ENCODE measurements around the gene NDUFA6. TPM values are rescaled to one million over a fixed set of nuclear protein-coding genes. Genes with fewer than 3 reads are reported as not detected.

Gene NDUFA6
- total RNA-seq, 1 experiment from 2014 or later = 80.5 TPM

DNA sequence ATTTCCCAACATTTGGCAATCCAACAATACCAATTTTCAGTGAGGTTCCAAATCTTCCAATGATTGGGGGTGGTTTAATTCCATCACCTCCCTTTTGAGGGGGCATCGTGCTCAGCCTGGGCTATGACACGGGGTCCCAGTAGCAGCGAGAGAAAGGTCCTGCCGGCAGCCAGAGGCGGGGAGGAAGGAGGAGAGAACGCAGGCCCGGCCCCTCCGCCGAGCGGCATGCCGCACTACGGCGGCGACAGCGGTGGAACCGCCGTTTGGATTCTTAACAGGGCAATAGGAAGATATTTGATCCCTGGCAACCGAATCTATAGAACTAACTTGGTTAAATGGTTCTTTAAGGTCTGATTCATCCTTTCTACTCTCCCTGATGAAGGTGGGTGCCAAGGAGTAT lies 18.3 kb upstream of the NDUFA6 start:
- Histone ChIP-seq H3K27ac (ENCODE audit: low read depth, low read length) (no peak overlapping the region), H3K9me2 (ENCODE audit: insufficient read depth) (no peaks in the 10 kb centered on the region), H3K4me3 (replicated peaks in 1 of 2; ENCODE audit: low read depth in 1 of 2, low read length in 2 of 2) (no peak overlapping the region), H3K4me2 (ENCODE audit: low read length) (no peak overlapping the region), H3K4me1 (ENCODE audit: control insufficient read depth in 1 of 2, insufficient read depth in 2 of 2, low read length in 2 of 2) (no peaks in the 10 kb centered on the region), H4K20me1 (ENCODE audit: insufficient read depth) (no peaks in the 10 kb centered on the region), H3K79me2 (ENCODE audit: insufficient read depth, low read length) (no peaks in the 10 kb centered on the region), H3K9me3 (ENCODE audit: control insufficient read depth in 1 of 2, insufficient read depth in 1 of 2, low read depth in 1 of 2, low read length in 2 of 2) (peaks cover 12 to 13% of the 10 kb centered on the region in 2 experiments; a peak in 2 of 4 replicates), H3K27me3 (ENCODE audit: insufficient read depth, low read length) (no peaks in the 10 kb centered on the region), H2AFZ (ENCODE audit: low read depth, low read length, poor library complexity, severe bottlenecking) (no peak overlapping the region), H3K36me3 (ENCODE audit: control insufficient read depth in 1 of 2, insufficient read depth in 2 of 2, low read length in 2 of 2) (no peaks in the 10 kb centered on the region), H3K9ac (ENCODE audit: low read length) (no peak overlapping the region)
- CTCF ChIA-PET = no interaction called here
- ATAC-seq = no peak
- intact Hi-C loops (cut with micrococcal nuclease) = no loop called here
- TF ChIP-seq, protein P1, sequence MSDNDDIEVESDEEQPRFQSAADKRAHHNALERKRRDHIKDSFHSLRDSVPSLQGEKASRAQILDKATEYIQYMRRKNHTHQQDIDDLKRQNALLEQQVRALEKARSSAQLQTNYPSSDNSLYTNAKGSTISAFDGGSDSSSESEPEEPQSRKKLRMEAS (IDR thresholded peaks at IDR 0.05) = no peak
- no peak for TF ChIP-seq SP1 (IDR thresholded peaks at IDR 0.05; ENCODE audit: low read depth)
- TF ChIP-seq, protein P2, sequence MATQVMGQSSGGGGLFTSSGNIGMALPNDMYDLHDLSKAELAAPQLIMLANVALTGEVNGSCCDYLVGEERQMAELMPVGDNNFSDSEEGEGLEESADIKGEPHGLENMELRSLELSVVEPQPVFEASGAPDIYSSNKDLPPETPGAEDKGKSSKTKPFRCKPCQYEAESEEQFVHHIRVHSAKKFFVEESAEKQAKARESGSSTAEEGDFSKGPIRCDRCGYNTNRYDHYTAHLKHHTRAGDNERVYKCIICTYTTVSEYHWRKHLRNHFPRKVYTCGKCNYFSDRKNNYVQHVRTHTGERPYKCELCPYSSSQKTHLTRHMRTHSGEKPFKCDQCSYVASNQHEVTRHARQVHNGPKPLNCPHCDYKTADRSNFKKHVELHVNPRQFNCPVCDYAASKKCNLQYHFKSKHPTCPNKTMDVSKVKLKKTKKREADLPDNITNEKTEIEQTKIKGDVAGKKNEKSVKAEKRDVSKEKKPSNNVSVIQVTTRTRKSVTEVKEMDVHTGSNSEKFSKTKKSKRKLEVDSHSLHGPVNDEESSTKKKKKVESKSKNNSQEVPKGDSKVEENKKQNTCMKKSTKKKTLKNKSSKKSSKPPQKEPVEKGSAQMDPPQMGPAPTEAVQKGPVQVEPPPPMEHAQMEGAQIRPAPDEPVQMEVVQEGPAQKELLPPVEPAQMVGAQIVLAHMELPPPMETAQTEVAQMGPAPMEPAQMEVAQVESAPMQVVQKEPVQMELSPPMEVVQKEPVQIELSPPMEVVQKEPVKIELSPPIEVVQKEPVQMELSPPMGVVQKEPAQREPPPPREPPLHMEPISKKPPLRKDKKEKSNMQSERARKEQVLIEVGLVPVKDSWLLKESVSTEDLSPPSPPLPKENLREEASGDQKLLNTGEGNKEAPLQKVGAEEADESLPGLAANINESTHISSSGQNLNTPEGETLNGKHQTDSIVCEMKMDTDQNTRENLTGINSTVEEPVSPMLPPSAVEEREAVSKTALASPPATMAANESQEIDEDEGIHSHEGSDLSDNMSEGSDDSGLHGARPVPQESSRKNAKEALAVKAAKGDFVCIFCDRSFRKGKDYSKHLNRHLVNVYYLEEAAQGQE (IDR thresholded peaks at IDR 0.05; ENCODE audit: low read depth) = no peak
- TF ChIP-seq EZH2phosphoT487 (IDR thresholded peaks at IDR 0.05; ENCODE audit: borderline replicate concordance) = no peak
- no peak for TF ChIP-seq RAD21 (IDR thresholded peaks at IDR 0.05; ENCODE audit: low read depth)
- no peak for TF ChIP-seq ZFX (IDR thresholded peaks at IDR 0.05)
- TF ChIP-seq, protein P3, sequence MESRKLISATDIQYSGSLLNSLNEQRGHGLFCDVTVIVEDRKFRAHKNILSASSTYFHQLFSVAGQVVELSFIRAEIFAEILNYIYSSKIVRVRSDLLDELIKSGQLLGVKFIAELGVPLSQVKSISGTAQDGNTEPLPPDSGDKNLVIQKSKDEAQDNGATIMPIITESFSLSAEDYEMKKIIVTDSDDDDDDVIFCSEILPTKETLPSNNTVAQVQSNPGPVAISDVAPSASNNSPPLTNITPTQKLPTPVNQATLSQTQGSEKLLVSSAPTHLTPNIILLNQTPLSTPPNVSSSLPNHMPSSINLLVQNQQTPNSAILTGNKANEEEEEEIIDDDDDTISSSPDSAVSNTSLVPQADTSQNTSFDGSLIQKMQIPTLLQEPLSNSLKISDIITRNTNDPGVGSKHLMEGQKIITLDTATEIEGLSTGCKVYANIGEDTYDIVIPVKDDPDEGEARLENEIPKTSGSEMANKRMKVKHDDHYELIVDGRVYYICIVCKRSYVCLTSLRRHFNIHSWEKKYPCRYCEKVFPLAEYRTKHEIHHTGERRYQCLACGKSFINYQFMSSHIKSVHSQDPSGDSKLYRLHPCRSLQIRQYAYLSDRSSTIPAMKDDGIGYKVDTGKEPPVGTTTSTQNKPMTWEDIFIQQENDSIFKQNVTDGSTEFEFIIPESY (IDR thresholded peaks at IDR 0.05; ENCODE audit: extremely low read depth, insufficient replicate concordance, low read length) = no peak
- TF ChIP-seq TCF7L2 (IDR thresholded peaks at IDR 0.05; ENCODE audit: borderline replicate concordance, extremely low read depth, insufficient read depth, insufficient read length) = no peak
- no peak for TF ChIP-seq FOSL1 (IDR thresholded peaks at IDR 0.05; ENCODE audit: low read depth)
- no peak for TF ChIP-seq POLR2AphosphoS5 (IDR thresholded peaks at IDR 0.05; ENCODE audit: low read depth, low read length)
- TF ChIP-seq ZNF274 (IDR thresholded peaks at IDR 0.05; ENCODE audit: low read depth, low read length) = no peak
- TF ChIP-seq, protein P4, sequence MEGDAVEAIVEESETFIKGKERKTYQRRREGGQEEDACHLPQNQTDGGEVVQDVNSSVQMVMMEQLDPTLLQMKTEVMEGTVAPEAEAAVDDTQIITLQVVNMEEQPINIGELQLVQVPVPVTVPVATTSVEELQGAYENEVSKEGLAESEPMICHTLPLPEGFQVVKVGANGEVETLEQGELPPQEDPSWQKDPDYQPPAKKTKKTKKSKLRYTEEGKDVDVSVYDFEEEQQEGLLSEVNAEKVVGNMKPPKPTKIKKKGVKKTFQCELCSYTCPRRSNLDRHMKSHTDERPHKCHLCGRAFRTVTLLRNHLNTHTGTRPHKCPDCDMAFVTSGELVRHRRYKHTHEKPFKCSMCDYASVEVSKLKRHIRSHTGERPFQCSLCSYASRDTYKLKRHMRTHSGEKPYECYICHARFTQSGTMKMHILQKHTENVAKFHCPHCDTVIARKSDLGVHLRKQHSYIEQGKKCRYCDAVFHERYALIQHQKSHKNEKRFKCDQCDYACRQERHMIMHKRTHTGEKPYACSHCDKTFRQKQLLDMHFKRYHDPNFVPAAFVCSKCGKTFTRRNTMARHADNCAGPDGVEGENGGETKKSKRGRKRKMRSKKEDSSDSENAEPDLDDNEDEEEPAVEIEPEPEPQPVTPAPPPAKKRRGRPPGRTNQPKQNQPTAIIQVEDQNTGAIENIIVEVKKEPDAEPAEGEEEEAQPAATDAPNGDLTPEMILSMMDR (IDR thresholded peaks at IDR 0.05 in 2 of 3, conservative IDR thresholded peaks at IDR 0.05 in 1 of 3; ENCODE audit: borderline replicate concordance in 1 of 3, insufficient read depth in 1 of 3, low read depth in 2 of 3, low read length in 2 of 3) = no peak
- TF ChIP-seq JUND (IDR thresholded peaks at IDR 0.05) = no peak
- DNase-seq (ENCODE audit: low read depth, low spot score) = no peak
- BruUV-seq (replicated peaks) = no TSS peak
- POLR2A ChIA-PET = no interaction called here
- RAD21 ChIA-PET (ENCODE audit: low non-redundant PET in 1 of 2, low total read pairs in 2 of 2, uncharacterized antibody in 2 of 2, unreplicated experiment in 2 of 2) = no interaction called here
